HCT116 (cell line): ENCODE measurements around the gene FERMT1. TPM values are rescaled to one million over a fixed set of nuclear protein-coding genes. Genes with fewer than 3 reads are reported as not detected.

Source experiments
- ATAC-seq: fragments of 200-7000 bp; cut with Tn5 transposase; 2 replicates; pipeline ENCODE4 v1.9.1; 2020; ENCODE audit warnings: mild to moderate bottlenecking, moderate library complexity
- BruUV-seq: library from RNA; stranded (reverse); fragments of 400-500 nt; replicated peaks from 2 replicates; lab custom pipeline; 2021; lab: Mats Ljungman, UMichigan
- CTCF ChIA-PET: fragments of 300-600 bp; sonication (Branson Sonifier 250); formaldehyde crosslinking; loops from one replicate; lab custom pipeline; 2021; ENCODE audit warnings: antibody characterized with exemption; lab: Charles Lee
- POLR2A ChIA-PET: fragments of 300-600, 350-600 bp; sonication (Branson Sonifier 250); formaldehyde crosslinking; loops from one replicate; lab custom pipeline; 2021; ENCODE audit warnings: antibody characterized with exemption; lab: Charles Lee
- RAD21 ChIA-PET, 2 experiments: fragments of 300-600 bp; sonication (Branson Sonifier 250); formaldehyde crosslinking; loops; one replicate each; lab custom pipeline; 2023; ENCODE audit warnings: low total read pairs in 2 of 2; ENCODE audit not compliant: uncharacterized antibody in 2 of 2, unreplicated experiment in 2 of 2, low non-redundant PET in 1 of 2; lab: Charles Lee
- DNase-seq: peaks from one replicate; pipeline ENCODE4 v3.0.0-alpha.2; 2010; ENCODE audit warnings: low read depth, low spot score
- H2AFZ ChIP-seq: fragments of 200-600 bp; shearing (Covaris generic), sonication (generic); 2 replicates; pipeline ENCODE4 v1.6.1; 2017; ENCODE audit warnings: low read depth, mixed run types, mixed read lengths, antibody characterized with exemption, low read length; ENCODE audit not compliant: poor library complexity, severe bottlenecking
- H3K27ac ChIP-seq: 2 replicates; pipeline ENCODE4 v1.5.1; 2012; ENCODE audit warnings: low read depth, low read length
- H3K27me3 ChIP-seq: fragments of 200-600 bp; sonication (generic); 2 replicates; pipeline ENCODE4 v1.6.1; 2016; ENCODE audit warnings: mixed run types, low read length, mixed read lengths; ENCODE audit not compliant: insufficient read depth
- H3K36me3 ChIP-seq, 2 experiments: fragments of 200-500 bp in 1 of 2; fragments of 200-600 bp in 1 of 2; sonication (Bioruptor generic) in 1 of 2; sonication (generic) in 1 of 2; 2 replicates each; pipeline versions ENCODE4 v1.5.1 to v1.6.1; 2014 to 2016; ENCODE audit warnings: low read length in 2 of 2, inconsistent platforms in 1 of 2, mixed read lengths in 1 of 2, mixed run types in 1 of 2; ENCODE audit not compliant: insufficient read depth in 2 of 2, control insufficient read depth in 1 of 2
- H3K4me1 ChIP-seq, 2 experiments: fragments of 200-600 bp in 1 of 2; sonication (generic) in 1 of 2; 2 replicates each; pipeline versions ENCODE4 v1.5.1 to v1.6.1; 2012 to 2017; ENCODE audit warnings: low read length in 2 of 2, inconsistent platforms in 1 of 2, mild to moderate bottlenecking in 1 of 2, mixed read lengths in 1 of 2, mixed run types in 1 of 2, moderate library complexity in 1 of 2; ENCODE audit not compliant: insufficient read depth in 2 of 2, control insufficient read depth in 1 of 2
- H3K4me2 ChIP-seq: fragments of 200-600 bp; sonication (generic); 2 replicates; pipeline ENCODE4 v1.6.1; 2017; ENCODE audit warnings: mixed run types, low read length, mixed read lengths
- H3K4me3 ChIP-seq, 2 experiments: fragments of 200-600 bp in 1 of 2; sonication (generic) in 1 of 2; replicated peaks in 1 of 2; 2 replicates each; pipeline ENCODE4 v1.5.1; 2011 to 2016; ENCODE audit warnings: low read length in 2 of 2, control low read depth in 1 of 2, low read depth in 1 of 2, mild to moderate bottlenecking in 1 of 2, mixed read lengths in 1 of 2, mixed run types in 1 of 2
- H3K79me2 ChIP-seq: fragments of 200-600 bp; sonication (generic); 2 replicates; pipeline ENCODE4 v1.6.1; 2017; ENCODE audit warnings: mild to moderate bottlenecking, mixed run types, low read length, moderate library complexity, mixed read lengths; ENCODE audit not compliant: insufficient read depth
- H3K9ac ChIP-seq: fragments of 200-600 bp; sonication (generic); 2 replicates; pipeline ENCODE4 v1.6.1; 2016; ENCODE audit warnings: low read length, mixed read lengths
- H3K9me2 ChIP-seq: fragments of 200-600 bp; sonication (generic), shearing (Covaris generic); 2 replicates; pipeline ENCODE4 v1.6.1; 2017; ENCODE audit warnings: mixed run types, mild to moderate bottlenecking, moderate library complexity; ENCODE audit not compliant: insufficient read depth
- H3K9me3 ChIP-seq, 2 experiments: fragments of 200-500 bp in 1 of 2; fragments of 200-600 bp in 1 of 2; sonication (Bioruptor generic) in 1 of 2; sonication (generic) in 1 of 2; 2 replicates each; pipeline ENCODE4 v1.6.1; 2014 to 2017; ENCODE audit warnings: low read length in 2 of 2, mixed read lengths in 2 of 2, inconsistent platforms in 1 of 2, low read depth in 1 of 2, mild to moderate bottlenecking in 1 of 2, mixed run types in 1 of 2, moderate library complexity in 1 of 2; ENCODE audit not compliant: control insufficient read depth in 1 of 2, insufficient read depth in 1 of 2
- H4K20me1 ChIP-seq: fragments of 200-600 bp; sonication (generic), shearing (Covaris generic); 2 replicates; pipeline ENCODE4 v1.6.1; 2017; ENCODE audit warnings: mixed run types, mild to moderate bottlenecking, moderate library complexity; ENCODE audit not compliant: insufficient read depth
- CBX3 ChIP-seq: IDR thresholded peaks from 2 replicates; pipeline ENCODE4 v1.6.1; 2012; ENCODE audit warnings: low read depth
- CEBPB ChIP-seq: IDR thresholded peaks from 2 replicates; pipeline ENCODE4 v1.6.1; 2012; ENCODE audit warnings: low read depth
- EGR1 ChIP-seq: IDR thresholded peaks from 2 replicates; pipeline ENCODE4 v1.6.1; 2012; ENCODE audit warnings: low read depth
- ELF1 ChIP-seq: IDR thresholded peaks from 2 replicates; pipeline ENCODE4 v1.6.1; 2012; ENCODE audit warnings: low read depth, borderline replicate concordance
- EZH2phosphoT487 ChIP-seq: fragments of 200-600 bp; IDR thresholded peaks from 2 replicates; pipeline ENCODE4 v1.6.1; 2018; ENCODE audit warnings: antibody characterized with exemption, borderline replicate concordance
- FOSL1 ChIP-seq: IDR thresholded peaks from 2 replicates; pipeline ENCODE4 v1.6.1; 2012; ENCODE audit warnings: low read depth
- JUND ChIP-seq: IDR thresholded peaks from 2 replicates; pipeline ENCODE4 v1.6.1; 2012
- POLR2A ChIP-seq: IDR thresholded peaks from 2 replicates; pipeline ENCODE4 v1.7.0; 2011; ENCODE audit warnings: borderline replicate concordance; ENCODE audit not compliant: insufficient read depth, insufficient read length; ENCODE audit errors: extremely low read depth
- RAD21 ChIP-seq: IDR thresholded peaks from 2 replicates; pipeline ENCODE4 v1.6.1; 2012; ENCODE audit warnings: low read depth, mild to moderate bottlenecking
- SIN3A ChIP-seq: IDR thresholded peaks from 2 replicates; pipeline ENCODE4 v1.6.1; 2012; ENCODE audit warnings: low read depth
- SP1 ChIP-seq: IDR thresholded peaks from 2 replicates; pipeline ENCODE4 v1.6.1; 2012; ENCODE audit warnings: low read depth
- SRF ChIP-seq: IDR thresholded peaks from 2 replicates; pipeline ENCODE4 v1.6.1; 2012; ENCODE audit warnings: low read depth
- YY1 ChIP-seq: IDR thresholded peaks from 2 replicates; pipeline ENCODE4 v1.6.1; 2011; ENCODE audit warnings: low read length, low read depth, moderate library complexity, mild to moderate bottlenecking; ENCODE audit not compliant: insufficient replicate concordance; ENCODE audit errors: extremely low read depth
- ZFX ChIP-seq: fragments of 450-650 bp; IDR thresholded peaks from 2 replicates; pipeline ENCODE4 v1.6.1; 2017
- intact Hi-C: fragments of 100-400 bp; cut with micrococcal nuclease; formaldehyde crosslinking; loops from 2 replicates; pipeline ENCODE4 v1.10.0; 2022
- total RNA-seq: library from RNA; stranded (reverse); gene quantifications from one replicate; pipeline ENCODE4 v1.2.1, GENCODE V29; 2021; ENCODE audit not compliant: unreplicated experiment
- TF ChIP-seq, protein P1 (sequence below): IDR thresholded peaks from 2 replicates; pipeline ENCODE4 v1.6.1; 2012
- TF ChIP-seq, protein P2 (sequence below), 3 experiments: fragments of 200-600 bp in 1 of 3; sonication (generic) in 1 of 3; IDR thresholded peaks in 2 of 3; conservative IDR thresholded peaks in 1 of 3; 2 replicates each; pipeline ENCODE4 v1.5.1; 2012 to 2017; ENCODE audit warnings: low read depth in 2 of 3, low read length in 2 of 3, antibody characterized with exemption in 1 of 3, borderline replicate concordance in 1 of 3, control low read depth in 1 of 3, mild to moderate bottlenecking in 1 of 3, mixed read lengths in 1 of 3, mixed run types in 1 of 3, moderate library complexity in 1 of 3; ENCODE audit not compliant: insufficient read depth in 1 of 3
- TF ChIP-seq, protein P3 (sequence below): IDR thresholded peaks from 2 replicates; pipeline ENCODE4 v1.6.1; 2012; ENCODE audit warnings: low read depth

Gene FERMT1
- total RNA-seq, 1 experiment from 2014 or later, result 34.9 TPM

DNA sequence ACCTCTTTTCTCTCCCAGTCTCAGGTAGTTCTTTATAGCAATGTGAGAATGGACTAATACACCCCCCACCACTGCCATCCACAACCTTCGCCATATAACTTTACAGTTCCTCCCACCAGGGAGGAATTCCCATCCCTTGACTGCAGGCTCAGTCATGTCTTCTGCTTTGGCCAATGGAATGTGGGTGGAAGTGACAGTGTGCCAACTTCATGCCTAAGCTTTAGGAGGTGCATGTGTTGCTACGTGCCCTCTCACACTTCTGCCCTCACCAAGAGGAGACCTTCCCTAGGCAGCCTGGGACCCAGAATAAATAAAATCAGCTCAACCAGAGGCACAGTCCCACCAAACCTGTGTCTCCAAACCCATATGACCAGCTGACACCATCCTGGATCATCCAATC, 36.0 kb downstream of the FERMT1 start:
- no peaks in the 10 kb centered on the region for H4K20me1 ChIP-seq
- H3K9me2 ChIP-seq, result no peaks in the 10 kb centered on the region
- no peak overlapping the region for H3K4me3 ChIP-seq
- BruUV-seq, result no TSS peak
- no peaks in the 10 kb centered on the region for H3K27me3 ChIP-seq
- no peaks in the 10 kb centered on the region for H3K79me2 ChIP-seq
- CTCF ChIA-PET, result no interaction called here
- intact Hi-C loops, result no loop called here
- no peak overlapping the region for H3K4me2 ChIP-seq
- no peaks in the 10 kb centered on the region for H3K9me3 ChIP-seq
- ATAC-seq (no peak), DNase-seq (no peak)
- no peak overlapping the region for H2AFZ ChIP-seq
- H3K4me1 ChIP-seq, result no peaks in the 10 kb centered on the region
- H3K9ac ChIP-seq, result no peak overlapping the region
- RAD21 ChIA-PET, result no interaction called here
- H3K27ac ChIP-seq, result no peak overlapping the region
- H3K36me3 ChIP-seq, result peaks cover 22 to 30% of the 10 kb centered on the region in 2 experiments; a peak in 3 of 4 replicates
- TF ChIP-seq EZH2phosphoT487 (no peak), CEBPB (no peak), SRF (no peak), POLR2A (no peak), RAD21 (no peak), ELF1 (no peak), YY1 (no peak), ZFX (no peak), SIN3A (no peak), JUND (no peak), CBX3 (no peak), FOSL1 (no peak), SP1 (no peak), EGR1 (no peak)
- TF ChIP-seq, protein P1, sequence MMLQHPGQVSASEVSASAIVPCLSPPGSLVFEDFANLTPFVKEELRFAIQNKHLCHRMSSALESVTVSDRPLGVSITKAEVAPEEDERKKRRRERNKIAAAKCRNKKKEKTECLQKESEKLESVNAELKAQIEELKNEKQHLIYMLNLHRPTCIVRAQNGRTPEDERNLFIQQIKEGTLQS, result no peak
- TF ChIP-seq, protein P2, sequence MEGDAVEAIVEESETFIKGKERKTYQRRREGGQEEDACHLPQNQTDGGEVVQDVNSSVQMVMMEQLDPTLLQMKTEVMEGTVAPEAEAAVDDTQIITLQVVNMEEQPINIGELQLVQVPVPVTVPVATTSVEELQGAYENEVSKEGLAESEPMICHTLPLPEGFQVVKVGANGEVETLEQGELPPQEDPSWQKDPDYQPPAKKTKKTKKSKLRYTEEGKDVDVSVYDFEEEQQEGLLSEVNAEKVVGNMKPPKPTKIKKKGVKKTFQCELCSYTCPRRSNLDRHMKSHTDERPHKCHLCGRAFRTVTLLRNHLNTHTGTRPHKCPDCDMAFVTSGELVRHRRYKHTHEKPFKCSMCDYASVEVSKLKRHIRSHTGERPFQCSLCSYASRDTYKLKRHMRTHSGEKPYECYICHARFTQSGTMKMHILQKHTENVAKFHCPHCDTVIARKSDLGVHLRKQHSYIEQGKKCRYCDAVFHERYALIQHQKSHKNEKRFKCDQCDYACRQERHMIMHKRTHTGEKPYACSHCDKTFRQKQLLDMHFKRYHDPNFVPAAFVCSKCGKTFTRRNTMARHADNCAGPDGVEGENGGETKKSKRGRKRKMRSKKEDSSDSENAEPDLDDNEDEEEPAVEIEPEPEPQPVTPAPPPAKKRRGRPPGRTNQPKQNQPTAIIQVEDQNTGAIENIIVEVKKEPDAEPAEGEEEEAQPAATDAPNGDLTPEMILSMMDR (IDR thresholded peaks at IDR 0.05 in 2 of 3, conservative IDR thresholded peaks at IDR 0.05 in 1 of 3; ENCODE audit: borderline replicate concordance in 1 of 3, insufficient read depth in 1 of 3, low read depth in 2 of 3, low read length in 2 of 3), result no peak
- TF ChIP-seq, protein P3, sequence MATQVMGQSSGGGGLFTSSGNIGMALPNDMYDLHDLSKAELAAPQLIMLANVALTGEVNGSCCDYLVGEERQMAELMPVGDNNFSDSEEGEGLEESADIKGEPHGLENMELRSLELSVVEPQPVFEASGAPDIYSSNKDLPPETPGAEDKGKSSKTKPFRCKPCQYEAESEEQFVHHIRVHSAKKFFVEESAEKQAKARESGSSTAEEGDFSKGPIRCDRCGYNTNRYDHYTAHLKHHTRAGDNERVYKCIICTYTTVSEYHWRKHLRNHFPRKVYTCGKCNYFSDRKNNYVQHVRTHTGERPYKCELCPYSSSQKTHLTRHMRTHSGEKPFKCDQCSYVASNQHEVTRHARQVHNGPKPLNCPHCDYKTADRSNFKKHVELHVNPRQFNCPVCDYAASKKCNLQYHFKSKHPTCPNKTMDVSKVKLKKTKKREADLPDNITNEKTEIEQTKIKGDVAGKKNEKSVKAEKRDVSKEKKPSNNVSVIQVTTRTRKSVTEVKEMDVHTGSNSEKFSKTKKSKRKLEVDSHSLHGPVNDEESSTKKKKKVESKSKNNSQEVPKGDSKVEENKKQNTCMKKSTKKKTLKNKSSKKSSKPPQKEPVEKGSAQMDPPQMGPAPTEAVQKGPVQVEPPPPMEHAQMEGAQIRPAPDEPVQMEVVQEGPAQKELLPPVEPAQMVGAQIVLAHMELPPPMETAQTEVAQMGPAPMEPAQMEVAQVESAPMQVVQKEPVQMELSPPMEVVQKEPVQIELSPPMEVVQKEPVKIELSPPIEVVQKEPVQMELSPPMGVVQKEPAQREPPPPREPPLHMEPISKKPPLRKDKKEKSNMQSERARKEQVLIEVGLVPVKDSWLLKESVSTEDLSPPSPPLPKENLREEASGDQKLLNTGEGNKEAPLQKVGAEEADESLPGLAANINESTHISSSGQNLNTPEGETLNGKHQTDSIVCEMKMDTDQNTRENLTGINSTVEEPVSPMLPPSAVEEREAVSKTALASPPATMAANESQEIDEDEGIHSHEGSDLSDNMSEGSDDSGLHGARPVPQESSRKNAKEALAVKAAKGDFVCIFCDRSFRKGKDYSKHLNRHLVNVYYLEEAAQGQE, result no peak
- POLR2A ChIA-PET, result no interaction called here
